Activated naive CD4-positive, alpha-beta T cell treated with anti-CD3 and anti-CD28 coated beads, Interleukin-2, amount 50 U/mL, for 72 hours (primary cell): ENCODE data around the gene KRTAP12-3. TPM values are rescaled to one million over a fixed set of nuclear protein-coding genes. Genes with fewer than 3 reads are reported as not detected.
"Not testable (repeated sequence)": the region's sequence is repeated elsewhere in the genome, so short reads cannot be mapped to it uniquely, and the experiment has no call there.

Source experiments
- ATAC-seq, 2 donors: fragments of 150-1000 bp; cut with Tn5 transposase; 2 replicates each; pipeline ENCODE4 v1.10.0; 2021; ENCODE audit warnings: mild to moderate bottlenecking in 2 of 2, moderate library complexity in 2 of 2
- DNase-seq, 2 donors: peaks; one replicate each; pipeline ENCODE4 v3.0.0; 2021 to 2022; ENCODE audit warnings: low spot score in 2 of 2
- H3K27ac Mint-ChIP-seq, 2 donors: one replicate each; pipeline ENCODE4 v1.8.0; 2022; ENCODE audit warnings: mild to moderate bottlenecking in 2 of 2, mixed read lengths in 2 of 2
- H3K36me3 Mint-ChIP-seq, 2 donors: one replicate each; pipeline ENCODE4 v1.8.0; 2022; ENCODE audit warnings: mixed read lengths in 2 of 2
- H3K9me3 Mint-ChIP-seq, 2 donors: one replicate each; pipeline ENCODE4 v1.8.0; 2022; ENCODE audit warnings: mixed read lengths in 2 of 2
- total RNA-seq, 2 donors: library from RNA; stranded (reverse); gene quantifications; one replicate each; pipeline ENCODE4 v1.2.3, GENCODE V29; 2022

Gene KRTAP12-3
- total RNA-seq, 2 donors from 2014 or later: not detected

DNA sequence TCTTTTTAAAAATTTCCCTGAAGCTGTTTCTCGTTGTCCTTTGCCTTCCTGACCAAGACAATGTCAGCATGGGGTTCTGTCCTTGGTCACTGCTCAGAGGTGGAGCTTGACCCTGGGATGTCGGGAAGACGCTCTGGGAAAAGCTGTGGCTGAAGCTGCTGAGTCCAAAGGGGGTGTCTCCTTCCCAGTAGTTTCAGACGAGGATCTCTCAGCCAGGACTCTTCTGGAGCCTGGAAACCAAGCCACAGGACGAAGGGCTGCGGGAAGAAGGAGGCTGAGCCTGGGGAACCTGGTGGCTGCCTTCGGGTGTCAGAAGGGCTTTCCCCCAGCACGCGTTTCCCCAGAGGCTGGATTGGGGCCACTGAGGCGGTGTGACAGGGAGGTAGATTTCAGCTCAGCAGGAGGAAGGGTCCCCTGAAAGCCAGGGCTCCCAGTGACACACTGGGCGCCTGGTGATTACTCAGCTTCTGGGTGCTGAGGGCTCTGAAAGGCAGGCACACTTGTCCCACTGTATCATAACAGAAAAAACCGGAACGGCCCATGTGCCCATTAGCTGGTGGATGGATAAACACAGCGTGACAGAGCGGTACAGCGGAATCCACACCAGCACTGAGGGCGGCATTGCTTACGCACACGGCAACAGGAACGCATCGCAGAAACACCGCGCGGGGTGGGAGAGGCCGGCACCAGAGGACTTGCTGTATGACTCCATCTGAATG, 29.3 kb downstream of the KRTAP12-3 start:
- Mint-ChIP-seq H3K9me3 (no peaks in the 10 kb centered on the region), H3K27ac (peak overlapping the region; percentile 8 to 41), H3K36me3 (no peaks in the 10 kb centered on the region)
- DNase-seq (no peak), ATAC-seq (no peak)

GRCh38 chr21:44687671-44688070, 29.9 kb downstream of the KRTAP12-3 start:
- DNase-seq (no peak), ATAC-seq (no peak)

DNA sequence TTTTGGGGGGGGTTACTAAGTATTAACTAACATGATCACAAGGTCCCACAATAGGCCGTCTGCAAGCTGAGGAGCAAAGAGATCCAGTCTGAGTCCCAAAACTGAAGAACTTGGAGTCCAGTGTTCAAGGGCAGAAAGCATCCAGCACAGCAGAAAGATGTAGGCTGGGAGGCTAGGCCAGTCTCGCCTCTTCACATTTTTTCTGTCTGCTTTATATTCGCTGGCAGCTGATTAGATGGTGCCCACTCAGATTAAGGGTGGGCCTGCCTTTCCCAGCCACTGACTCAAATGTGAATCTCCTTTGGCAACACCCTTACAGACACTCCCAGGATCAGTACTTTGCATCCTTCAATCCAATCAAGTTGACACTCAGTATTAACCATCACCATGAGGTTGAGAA, 32.0 kb downstream of the KRTAP12-3 start:
- not testable (repeated sequence) for DNase-seq, H3K27ac Mint-ChIP-seq, ATAC-seq
- Mint-ChIP-seq H3K36me3 (peaks cover 0 to 10% of the 10 kb centered on the region in 2 donors), H3K9me3 (peaks cover 7 to 13% of the 10 kb centered on the region in 2 donors)

More at GRCh38 chr21:44687671-44688070, 29.9 kb downstream of the KRTAP12-3 start:
- Mint-ChIP-seq H3K36me3 (peaks cover 0 to 5% of the 10 kb centered on the region in 2 donors), H3K27ac (peak overlapping the region in 1 of 2 donors; percentile 90), H3K9me3 (peaks cover 3 to 4% of the 10 kb centered on the region in 2 donors)

DNA sequence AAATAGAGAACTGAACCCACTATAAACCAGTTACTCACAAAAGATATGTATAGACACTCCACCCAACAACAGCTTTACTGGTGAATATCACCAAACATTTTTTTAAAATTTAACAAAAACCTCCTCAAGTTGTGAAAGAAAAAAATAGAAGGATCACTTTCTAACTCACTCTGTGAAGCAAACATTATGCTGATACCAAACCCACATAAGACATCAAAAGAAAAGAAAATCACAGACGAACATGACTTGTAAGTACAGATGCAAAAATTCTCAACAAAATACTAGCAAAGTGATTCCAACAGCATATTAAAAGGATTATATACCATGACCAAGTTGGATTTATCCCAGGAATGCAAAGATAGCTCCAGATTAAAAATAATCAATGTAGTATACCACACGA, 34.0 kb downstream of the KRTAP12-3 start:
- no peak for DNase-seq
- H3K27ac Mint-ChIP-seq: no peak overlapping the region

DNA sequence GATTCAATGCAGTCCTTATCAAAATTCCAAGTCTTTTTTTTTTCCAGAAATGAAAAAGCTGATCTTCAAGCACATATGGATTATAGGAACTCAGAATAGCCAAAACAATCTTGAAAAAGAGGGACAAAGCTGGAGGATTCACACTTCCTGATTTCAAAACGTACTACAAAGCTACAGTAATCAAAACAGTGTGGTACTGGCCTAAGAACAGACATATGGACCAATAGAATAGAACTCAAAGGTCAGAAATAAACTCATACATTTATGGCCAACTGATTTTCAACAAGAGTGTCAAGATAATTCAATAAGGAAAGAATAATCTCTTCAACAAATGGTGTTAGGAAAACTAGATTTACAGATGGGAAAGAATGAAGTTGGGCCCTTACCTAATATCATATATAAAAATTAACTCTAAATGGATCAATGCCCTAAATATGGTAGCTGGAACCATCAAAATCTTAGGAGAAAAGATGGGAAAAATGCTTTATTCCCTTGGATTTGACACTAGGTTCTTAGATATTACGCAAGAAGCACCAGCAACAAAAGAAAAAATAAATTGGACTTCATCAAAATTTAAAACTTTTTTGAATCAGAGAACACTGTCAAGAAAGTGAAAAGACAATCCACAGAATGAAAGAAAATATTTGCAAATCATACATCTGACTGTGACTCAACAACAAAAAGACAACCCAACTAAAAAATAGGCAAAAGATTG, 35.2 kb downstream of the KRTAP12-3 start:
- Mint-ChIP-seq H3K36me3 (peaks cover 0 to 10% of the 10 kb centered on the region in 2 donors), H3K27ac (no peak overlapping the region), H3K9me3 (peaks cover 7 to 13% of the 10 kb centered on the region in 2 donors)
- DNase-seq: no peak
- no peak for ATAC-seq

More for the DNA sequence above, 34.0 kb downstream of the KRTAP12-3 start:
- Mint-ChIP-seq H3K36me3 (peaks cover 0 to 10% of the 10 kb centered on the region in 2 donors), H3K9me3 (peaks cover 7 to 13% of the 10 kb centered on the region in 2 donors)
- ATAC-seq: no peak

DNA sequence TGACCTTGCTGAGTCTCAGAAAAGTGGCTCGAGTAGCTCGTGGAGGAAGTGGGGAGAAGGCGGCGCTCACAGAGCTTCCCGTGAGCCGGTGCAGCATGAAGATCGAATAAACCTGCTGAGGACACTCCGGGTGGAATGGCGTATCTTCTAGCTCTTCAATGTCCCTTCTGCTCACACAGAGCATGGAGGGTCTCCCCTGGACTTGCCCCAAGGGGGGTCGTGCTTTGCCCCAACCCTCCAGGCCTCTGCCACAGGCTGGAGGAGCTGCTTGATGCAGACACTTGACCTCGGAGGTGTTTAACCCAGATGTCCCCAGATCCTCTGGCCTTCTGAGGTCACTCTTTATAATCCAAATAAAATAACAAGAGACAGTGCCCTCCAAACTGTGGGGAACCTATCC, 37.0 kb downstream of the KRTAP12-3 start:
- H3K27ac Mint-ChIP-seq: no peak overlapping the region
- H3K36me3 Mint-ChIP-seq: peaks cover 0 to 10% of the 10 kb centered on the region in 2 donors
- ATAC-seq (no peak), DNase-seq (peak in 1 of 2 donors; percentile 35)
- peaks cover 7 to 13% of the 10 kb centered on the region in 2 donors for H3K9me3 Mint-ChIP-seq

- ATAC-seq: no peak
- Mint-ChIP-seq H3K27ac (no peak overlapping the region), H3K9me3 (peaks cover 7 to 13% of the 10 kb centered on the region in 2 donors), H3K36me3 (peaks cover 0 to 10% of the 10 kb centered on the region in 2 donors)
- DNase-seq: no peak
Observed at GRCh38 chr21:44695184-44695583, 37.5 kb downstream of the KRTAP12-3 start.

DNA sequence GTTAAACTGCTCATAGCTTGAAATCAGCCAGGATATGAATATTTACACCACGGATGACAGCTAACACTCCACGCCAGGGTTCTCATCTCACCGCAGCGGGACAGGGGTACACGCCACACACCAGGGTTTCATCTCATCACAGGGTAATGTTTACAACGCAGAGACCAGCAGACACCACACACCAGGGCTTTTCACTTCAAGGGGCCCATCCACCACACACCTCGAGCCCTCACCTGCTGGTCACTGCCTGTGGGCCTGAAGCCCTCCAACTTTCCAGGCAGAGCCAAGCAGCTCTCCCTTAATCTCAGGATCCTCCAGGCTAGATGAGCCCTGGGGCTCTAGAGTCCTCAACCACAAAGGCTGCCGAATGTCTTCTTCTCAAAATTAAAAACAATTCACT, 37.9 kb downstream of the KRTAP12-3 start:
- ATAC-seq (no peak), DNase-seq (no peak)
- Mint-ChIP-seq H3K36me3 (peaks cover 0 to 10% of the 10 kb centered on the region in 2 donors), H3K9me3 (peaks cover 7 to 13% of the 10 kb centered on the region in 2 donors), H3K27ac (no peak overlapping the region)

DNA sequence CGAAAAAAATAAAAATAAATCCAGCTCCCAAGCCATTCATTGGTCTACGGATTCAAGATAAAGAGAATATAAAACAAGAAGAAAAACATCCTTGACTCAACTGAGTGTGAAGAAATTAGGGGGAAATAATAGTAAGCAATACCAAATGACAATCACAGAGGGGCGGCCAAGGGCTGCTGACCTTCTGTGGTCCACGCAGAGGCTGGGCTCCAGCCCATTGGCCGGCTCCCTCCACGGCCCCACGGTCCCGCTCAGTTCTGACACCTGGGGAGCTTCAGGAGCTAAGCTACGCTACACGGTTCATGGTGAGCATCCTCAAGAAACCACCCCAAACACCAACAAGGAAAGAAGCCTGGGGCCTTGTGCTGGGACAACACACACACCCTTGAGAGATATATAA, 38.8 kb downstream of the KRTAP12-3 start:
- Mint-ChIP-seq H3K9me3 (peaks cover 7 to 13% of the 10 kb centered on the region in 2 donors), H3K36me3 (peaks cover 0 to 10% of the 10 kb centered on the region in 2 donors), H3K27ac (no peak overlapping the region)
- no peak for ATAC-seq
- DNase-seq: no peak

DNA sequence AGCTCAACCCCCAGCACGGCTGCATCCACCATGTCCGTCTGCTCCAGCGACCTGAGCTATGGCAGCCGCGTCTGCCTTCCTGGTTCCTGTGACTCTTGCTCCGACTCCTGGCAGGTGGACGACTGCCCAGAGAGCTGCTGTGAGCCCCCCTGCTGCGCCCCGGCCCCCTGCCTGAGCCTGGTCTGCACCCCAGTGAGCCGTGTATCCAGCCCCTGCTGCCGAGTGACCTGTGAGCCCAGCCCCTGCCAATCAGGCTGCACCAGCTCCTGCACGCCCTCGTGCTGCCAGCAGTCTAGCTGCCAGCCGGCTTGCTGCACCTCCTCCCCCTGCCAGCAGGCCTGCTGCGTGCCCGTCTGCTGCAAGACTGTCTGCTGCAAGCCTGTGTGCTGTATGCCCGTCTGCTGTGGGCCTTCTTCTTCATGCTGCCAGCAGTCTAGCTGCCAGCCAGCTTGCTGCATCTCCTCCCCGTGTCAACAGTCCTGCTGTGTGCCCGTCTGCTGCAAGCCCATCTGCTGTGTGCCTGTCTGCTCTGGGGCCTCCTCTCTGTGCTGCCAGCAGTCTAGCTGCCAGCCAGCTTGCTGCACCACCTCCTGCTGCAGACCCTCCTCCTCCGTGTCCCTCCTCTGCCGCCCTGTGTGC, 39.6 kb downstream of the KRTAP12-3 start, which contains the start of gene KRTAP10-12:
KRTAP10-12 (plus strand) TSS at position 1 of the 639 bp plus-strand sequence; CDS start at position 31, 30 bp downstream.
- DNase-seq, H3K36me3 Mint-ChIP-seq: not testable (repeated sequence)

DNA sequence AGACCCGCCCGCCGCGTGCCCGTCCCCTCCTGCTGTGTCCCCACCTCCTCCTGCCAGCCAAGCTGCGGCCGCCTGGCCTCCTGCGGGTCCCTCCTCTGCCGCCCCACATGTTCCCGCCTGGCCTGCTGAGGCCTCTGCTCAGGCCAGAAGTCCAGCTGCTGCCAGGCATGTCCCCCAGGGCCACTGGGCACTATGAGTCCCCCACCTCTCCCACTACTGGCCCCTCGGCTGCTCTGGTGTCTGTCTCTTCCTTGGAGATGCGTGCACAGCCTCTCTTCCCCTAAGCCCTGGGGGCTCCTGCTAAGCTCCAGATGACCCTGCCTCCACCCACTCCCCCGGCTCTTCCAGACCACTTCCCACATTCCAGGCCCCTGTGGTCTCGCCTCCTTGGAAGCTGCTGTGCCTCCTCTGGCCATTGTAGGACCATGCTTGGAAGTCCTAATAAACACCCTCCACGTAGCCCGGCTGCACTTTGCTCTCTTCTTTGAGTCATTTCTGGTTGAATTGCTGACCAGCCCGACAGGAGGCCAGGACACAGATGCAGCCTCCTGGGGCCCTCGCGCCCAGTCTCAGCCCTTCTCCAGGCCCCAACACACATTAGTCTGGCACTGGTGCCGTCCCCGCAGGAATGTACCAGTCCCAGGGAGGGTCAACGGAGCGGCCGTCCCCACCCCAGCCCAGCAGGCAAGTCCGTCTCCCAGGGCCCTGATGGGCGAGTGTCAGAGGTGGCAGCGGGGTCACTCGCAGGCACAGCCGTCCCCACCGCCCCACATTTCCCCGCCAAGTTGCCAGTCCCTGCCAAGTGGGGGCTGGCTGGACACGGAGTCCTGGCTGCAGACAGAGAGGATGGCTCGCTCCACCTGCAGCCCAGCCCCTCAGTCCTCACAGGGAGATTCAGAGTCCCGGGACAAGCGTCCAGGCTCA, 40.3 kb downstream of the KRTAP12-3 start:
- ATAC-seq (no peak), DNase-seq (no peak)
- Mint-ChIP-seq H3K36me3 (peaks cover 0 to 1% of the 10 kb centered on the region in 2 donors), H3K9me3 (peaks cover 2 to 10% of the 10 kb centered on the region in 2 donors), H3K27ac (no peak overlapping the region)

More for the DNA sequence above, 39.6 kb downstream of the KRTAP12-3 start, which contains the start of gene KRTAP10-12:
- H3K27ac Mint-ChIP-seq, ATAC-seq: not testable (repeated sequence)
- H3K9me3 Mint-ChIP-seq: peaks cover 7 to 12% of the 10 kb centered on the region in 2 donors

DNA sequence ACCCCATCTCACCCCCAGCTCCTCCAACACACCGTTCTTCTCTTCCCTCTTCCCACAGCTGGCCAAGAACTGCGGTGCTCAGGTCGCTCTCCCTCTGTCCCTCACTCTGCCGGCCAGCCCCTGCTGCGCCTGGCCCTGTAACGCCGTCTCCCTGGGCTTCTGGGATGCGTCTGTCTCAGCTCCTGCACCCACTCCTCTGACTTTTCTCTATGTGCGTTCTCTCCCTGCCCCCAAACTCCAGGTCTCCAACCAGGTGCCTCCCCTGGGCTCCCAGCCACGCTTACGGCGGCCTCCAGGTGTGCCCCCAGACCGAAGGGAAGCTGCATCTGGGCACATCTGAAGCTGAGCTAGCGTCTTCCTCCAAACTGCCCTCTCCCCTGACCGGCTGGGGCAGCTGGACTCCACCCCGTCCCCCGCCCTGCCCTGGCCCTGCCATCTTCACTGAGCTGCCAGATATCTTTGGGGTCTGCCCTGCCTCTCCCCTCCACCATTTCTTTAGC, 41.8 kb downstream of the KRTAP12-3 start:
- Mint-ChIP-seq H3K9me3 (peaks cover 0 to 2% of the 10 kb centered on the region in 2 donors), H3K36me3 (peaks cover 2 to 3% of the 10 kb centered on the region in 2 donors), H3K27ac (no peak overlapping the region)
- DNase-seq (no peak), ATAC-seq (no peak)

DNA sequence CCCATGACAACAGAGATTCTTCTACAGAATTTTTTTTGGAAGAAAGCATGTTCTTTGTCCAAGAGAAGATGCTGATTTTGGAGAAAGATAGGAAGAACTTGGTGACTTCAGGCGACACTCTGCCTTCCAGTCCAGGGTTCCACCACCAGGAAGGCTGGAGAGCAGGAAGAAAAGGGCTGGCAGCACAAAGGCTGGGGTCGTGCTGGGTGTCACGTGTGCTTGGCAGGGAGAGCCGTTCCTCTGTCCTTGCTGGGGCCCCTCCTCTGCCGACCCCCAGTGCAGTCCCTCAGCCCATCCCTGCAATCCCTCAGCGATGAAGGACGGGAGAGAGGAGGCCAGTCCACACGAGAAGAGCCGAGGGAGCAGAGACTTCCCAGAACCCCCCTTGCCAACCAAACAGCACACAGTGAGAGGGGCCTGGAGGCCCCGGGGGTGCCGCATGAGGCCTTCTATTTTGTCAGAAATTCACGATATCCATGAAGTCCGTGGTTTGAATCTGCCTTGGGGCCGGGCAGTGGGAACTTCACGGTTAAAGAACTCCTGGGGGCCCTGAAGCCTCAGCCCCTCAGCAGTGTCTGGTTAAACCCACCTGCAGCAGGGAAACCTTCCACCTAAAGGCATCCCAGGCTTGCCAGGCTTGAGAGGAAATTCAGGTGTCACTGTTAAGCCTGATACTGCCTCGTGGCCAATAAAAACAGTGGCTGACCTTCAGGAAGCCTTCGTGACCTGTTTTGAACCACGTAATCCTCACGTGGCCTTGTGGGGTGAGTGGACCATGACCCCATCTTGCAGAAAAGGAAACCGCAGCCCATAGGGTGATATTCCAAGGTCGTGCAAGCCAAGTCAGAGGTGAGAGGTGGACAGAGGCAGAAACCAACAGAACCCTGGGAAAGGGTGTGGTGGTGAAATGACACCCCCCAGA, 42.6 kb downstream of the KRTAP12-3 start:
- ATAC-seq (no peak), DNase-seq (no peak)
- H3K36me3 Mint-ChIP-seq: peaks cover 10 to 11% of the 10 kb centered on the region in 2 donors
- H3K27ac Mint-ChIP-seq: no peak overlapping the region
- H3K9me3 Mint-ChIP-seq: peaks cover 0 to 10% of the 10 kb centered on the region in 2 donors

DNA sequence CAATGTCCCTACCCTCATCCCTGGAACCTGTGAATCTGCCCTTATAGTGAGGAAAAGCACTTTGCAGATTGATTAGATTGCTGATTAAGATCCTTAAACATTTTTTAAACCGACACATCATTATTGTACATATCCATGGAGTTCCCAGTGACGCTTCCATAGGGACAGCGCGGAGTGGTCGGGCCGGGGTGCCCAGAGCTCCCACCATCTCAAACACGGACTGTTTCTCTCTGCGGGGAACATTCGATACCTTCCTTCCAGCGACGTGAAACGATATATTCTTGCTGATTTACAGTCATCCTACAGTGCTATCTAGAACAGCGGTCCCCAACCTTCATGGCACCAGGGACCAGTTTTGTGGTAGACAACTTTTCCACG, 43.3 kb downstream of the KRTAP12-3 start:
- Mint-ChIP-seq H3K36me3 (peaks cover 16 to 17% of the 10 kb centered on the region in 2 donors), H3K27ac (no peak overlapping the region), H3K9me3 (peaks cover 5 to 14% of the 10 kb centered on the region in 2 donors)
- DNase-seq (no peak), ATAC-seq (no peak)

GRCh38 chr21:44701541-44701940, 43.8 kb downstream of the KRTAP12-3 start:
- H3K27ac Mint-ChIP-seq: no peak overlapping the region
- peaks cover 7 to 14% of the 10 kb centered on the region in 2 donors for H3K9me3 Mint-ChIP-seq
- no peak for ATAC-seq
- DNase-seq: no peak
- H3K36me3 Mint-ChIP-seq: peaks cover 21% of the 10 kb centered on the region in 2 donors
